HepG2 (cell line): ENCODE measurements around the gene ATG2B. TPM values are rescaled to one million over a fixed set of nuclear protein-coding genes. Genes with fewer than 3 reads are reported as not detected.
A peak's percentile ranks its signal among the peaks of the same experiment; 100 is the strongest.

Experiments used
- ATAC-seq: fragments of 200-7000 bp; cut with Tn5 transposase; 3 replicates; pipeline ENCODE4 v1.9.1; 2020; ENCODE audit warnings: mild to moderate bottlenecking, moderate library complexity
- BruUV-seq: library from RNA; stranded (reverse); fragments of 400-500 nt; replicated peaks from 2 replicates; lab custom pipeline; 2021; lab: Mats Ljungman, UMichigan
- CTCF ChIA-PET: fragments of 300-600 bp; formaldehyde crosslinking; extraction: SDS; loops from one replicate; lab custom pipeline; 2021; ENCODE audit warnings: low total read pairs, inconsistent platforms, low intra/inter-chr PET ratio; lab: Yijun Ruan, JAX
- POLR2A ChIA-PET: fragments of 350-600 bp; sonication (Branson Sonifier 250); formaldehyde crosslinking; loops from one replicate; lab custom pipeline; 2020; ENCODE audit warnings: antibody characterized with exemption, inconsistent platforms; lab: Yijun Ruan, JAX
- DNase-seq: peaks from one replicate; pipeline ENCODE4 v3.0.0-alpha.2; 2015; ENCODE audit warnings: low spot score
- FAIRE-seq: peaks from 3 replicates; lab custom pipeline; 2011; peaks lifted over from hg19 to GRCh38; lab: Jason Lieb, UNC
- H2AFZ ChIP-seq: one replicate; pipeline ENCODE4 v1.6.1; 2011; ENCODE audit warnings: low read length, inconsistent platforms
- H3K27ac ChIP-seq: fragments of 300-600 bp; 3 replicates; pipeline ENCODE4 v1.8.0; 2011; ENCODE audit warnings: mixed run types, mild to moderate bottlenecking, mixed read lengths, low read length, inconsistent platforms; ENCODE audit not compliant: insufficient read depth; ENCODE audit errors: extremely low read length
- H3K27me3 ChIP-seq, 2 experiments: fragments of 200-600 bp in 1 of 2; 2 replicates in 1 of 2; 3 replicates in 1 of 2; pipeline versions ENCODE4 v1.6.0 to v1.8.0; 2011; ENCODE audit warnings: low read length in 2 of 2, mild to moderate bottlenecking in 2 of 2, moderate library complexity in 2 of 2, inconsistent platforms in 1 of 2; ENCODE audit not compliant: insufficient read depth in 2 of 2, control insufficient read depth in 1 of 2
- H3K36me3 ChIP-seq, 2 experiments: fragments of 200-600 bp in 1 of 2; replicated peaks in 1 of 2; 2 replicates in 1 of 2; 3 replicates in 1 of 2; pipeline versions ENCODE4 v1.5.1 to v1.8.0; 2011; ENCODE audit warnings: low read length in 2 of 2, inconsistent platforms in 1 of 2; ENCODE audit not compliant: insufficient read depth in 2 of 2, control insufficient read depth in 1 of 2
- H3K4me1 ChIP-seq: 2 replicates; pipeline ENCODE4 v1.5.1; 2012; ENCODE audit warnings: low read length, inconsistent platforms; ENCODE audit not compliant: insufficient read depth
- H3K4me2 ChIP-seq: 2 replicates; pipeline ENCODE4 v1.6.0; 2011; ENCODE audit warnings: low read depth, low read length, inconsistent platforms
- H3K4me3 ChIP-seq, 3 experiments: fragments of 200-600 bp in 1 of 3; sonication (generic), shearing (Covaris generic) in 1 of 3; replicated peaks in 1 of 3; 2 replicates each; pipeline ENCODE4 v1.5.1; 2011 to 2016; ENCODE audit warnings: low read length in 3 of 3, inconsistent platforms in 2 of 3, low read depth in 2 of 3, mild to moderate bottlenecking in 2 of 3, control low read depth in 1 of 3, mixed read lengths in 1 of 3; ENCODE audit not compliant: insufficient read depth in 1 of 3
- H3K79me2 ChIP-seq: one replicate; pipeline ENCODE4 v1.6.1; 2011; ENCODE audit warnings: low read length, inconsistent platforms; ENCODE audit not compliant: insufficient read depth
- H3K9ac ChIP-seq: 2 replicates; pipeline ENCODE4 v1.6.0; 2011; ENCODE audit warnings: mild to moderate bottlenecking, low read depth, low read length, inconsistent platforms; ENCODE audit not compliant: insufficient read depth
- H3K9me3 ChIP-seq: 2 replicates; pipeline ENCODE4 v1.5.1; 2012; ENCODE audit warnings: mild to moderate bottlenecking, low read length
- H4K20me1 ChIP-seq: 2 replicates; pipeline ENCODE4 v1.6.0; 2011; ENCODE audit warnings: inconsistent platforms, mild to moderate bottlenecking, low read length, moderate library complexity; ENCODE audit not compliant: insufficient read depth
- SP140L ChIP-seq: sonication (generic); formaldehyde crosslinking; IDR thresholded peaks from 2 replicates; pipeline ENCODE4 v1.4.0; 2020; ENCODE audit warnings: missing genetic modification reagents, borderline replicate concordance
- ZKSCAN1 ChIP-seq: fragments of 150-350 bp; IDR thresholded peaks from 2 replicates; pipeline ENCODE4 v1.6.1; 2014; ENCODE audit warnings: low read length
- ZSCAN29 ChIP-seq: sonication (generic); formaldehyde crosslinking; conservative IDR thresholded peaks from 2 replicates; pipeline ENCODE4 v1.4.0; 2020; ENCODE audit warnings: mild to moderate bottlenecking, missing genetic modification reagents
- WGBS: methylation state at CpG from one replicate; pipeline ENCODE4 v1.1.6; 2017; ENCODE audit warnings: low lambda C conversion rate; 5-methylcytosine and 5-hydroxymethylcytosine counted together
- in situ Hi-C: cut with HindIII; loops from 2 replicates; pipeline ENCODE4 v1.10.0; 2017; ENCODE audit warnings: low pct_unique_long_range_greater_than_20kb; ENCODE audit not compliant: extremely low pct_ligation_motif_present
- intact Hi-C: fragments of 100-400 bp; cut with micrococcal nuclease; formaldehyde crosslinking; loops from one replicate; pipeline ENCODE4 v1.10.0; 2022; ENCODE audit not compliant: unreplicated experiment
- polyA plus RNA-seq, 8 experiments: library from polyadenylated mRNA; depleted of rRNA in 3 of 8; stranded (reverse) in 7 of 8; unstranded in 1 of 8; fragments of >200 nt; fragmentation: Illumina TruSeq in 4 of 8; extraction: Trizol in 4 of 8; gene quantifications; 2 replicates each; pipeline versions ENCODE4 v1.2.1 to v1.2.3, GENCODE V29; 2011 to 2016; ENCODE audit warnings: low read depth in 4 of 8, missing spikeins in 1 of 8, mixed read lengths in 1 of 8; ENCODE audit not compliant: insufficient read depth in 1 of 8
- total RNA-seq, 5 experiments: library from RNA; depleted of rRNA; stranded (reverse); fragments of >200 nt; fragmentation: Illumina TruSeq; extraction: Trizol; gene quantifications; 2 replicates each; pipeline ENCODE4 v1.2.3, GENCODE V29; 2016; ENCODE audit warnings: low read depth in 1 of 5
- TF ChIP-seq, protein P1 (sequence below): sonication (generic); formaldehyde crosslinking; IDR thresholded peaks from 2 replicates; pipeline ENCODE4 v1.5.0; 2020; ENCODE audit warnings: mild to moderate bottlenecking, missing genetic modification reagents, moderate library complexity
- TF ChIP-seq, protein P2 (sequence below): sonication (generic); formaldehyde crosslinking; IDR thresholded peaks from 2 replicates; pipeline ENCODE4 v1.4.0; 2020; ENCODE audit warnings: missing genetic modification reagents

The ATG2B gene
- total and polyA plus RNA-seq, 2 of the 13 experiments (the other 11 are each of a cell fraction or from before 2014, with no cell fraction given), result 7.4 to 7.5 TPM

DNA sequence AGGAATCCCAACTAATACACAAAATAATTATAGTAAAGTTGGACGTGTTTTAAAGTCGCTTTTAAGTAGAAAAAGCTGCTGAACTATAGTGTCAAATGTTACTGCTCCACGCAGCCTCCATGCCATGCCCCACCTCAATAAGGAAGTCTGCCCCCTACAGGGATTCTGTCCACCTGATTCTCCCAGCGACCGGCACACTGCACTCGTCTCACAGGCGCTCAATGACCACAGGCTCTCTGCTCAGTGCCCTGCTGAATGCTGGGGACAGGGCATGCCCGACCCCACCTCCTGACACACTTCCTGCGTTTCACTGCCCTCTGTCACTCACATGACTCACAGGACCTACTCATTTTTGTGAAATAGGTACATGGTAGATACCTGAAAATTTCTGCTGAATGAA, 58.2 kb downstream of the ATG2B start:
- FAIRE-seq (no peak), ATAC-seq (peak; percentile 43; the same call in 1 of the 3 replicates), DNase-seq (no peak)
- Histone ChIP-seq H3K36me3 (peaks cover 5 to 28% of the 10 kb centered on the region in 2 experiments; a peak in 3 of 5 replicates), H4K20me1 (no peaks in the 10 kb centered on the region), H3K9ac (no peak overlapping the region), H3K4me1 (peaks cover 14% of the 10 kb centered on the region), H3K27me3 (no peaks in the 10 kb centered on the region), H3K9me3 (no peaks in the 10 kb centered on the region), H2AFZ (no peak overlapping the region), H3K4me2 (no peak overlapping the region), H3K4me3 (no peak overlapping the region), H3K27ac (no peak overlapping the region), H3K79me2 (no peaks in the 10 kb centered on the region)
- no TSS peak for BruUV-seq
- intact Hi-C loops, result no loop called here
- POLR2A ChIA-PET, result no interaction called here
- WGBS, result 91% methylated on average over 9 of the region's 9 CpGs
- CTCF ChIA-PET, result interaction anchor here (1.0 kb wide), 1 partner anchor 204 kb away, joined by 4 read pairs; no protein-coding TSS in a partner anchor
- in situ Hi-C loops, result no loop called here
- TF ChIP-seq SP140L (CRISPR knock-in tag) (no peak), ZKSCAN1 (no peak), ZSCAN29 (no peak)
- TF ChIP-seq, protein P1, sequence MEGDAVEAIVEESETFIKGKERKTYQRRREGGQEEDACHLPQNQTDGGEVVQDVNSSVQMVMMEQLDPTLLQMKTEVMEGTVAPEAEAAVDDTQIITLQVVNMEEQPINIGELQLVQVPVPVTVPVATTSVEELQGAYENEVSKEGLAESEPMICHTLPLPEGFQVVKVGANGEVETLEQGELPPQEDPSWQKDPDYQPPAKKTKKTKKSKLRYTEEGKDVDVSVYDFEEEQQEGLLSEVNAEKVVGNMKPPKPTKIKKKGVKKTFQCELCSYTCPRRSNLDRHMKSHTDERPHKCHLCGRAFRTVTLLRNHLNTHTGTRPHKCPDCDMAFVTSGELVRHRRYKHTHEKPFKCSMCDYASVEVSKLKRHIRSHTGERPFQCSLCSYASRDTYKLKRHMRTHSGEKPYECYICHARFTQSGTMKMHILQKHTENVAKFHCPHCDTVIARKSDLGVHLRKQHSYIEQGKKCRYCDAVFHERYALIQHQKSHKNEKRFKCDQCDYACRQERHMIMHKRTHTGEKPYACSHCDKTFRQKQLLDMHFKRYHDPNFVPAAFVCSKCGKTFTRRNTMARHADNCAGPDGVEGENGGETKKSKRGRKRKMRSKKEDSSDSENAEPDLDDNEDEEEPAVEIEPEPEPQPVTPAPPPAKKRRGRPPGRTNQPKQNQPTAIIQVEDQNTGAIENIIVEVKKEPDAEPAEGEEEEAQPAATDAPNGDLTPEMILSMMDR (CRISPR knock-in tag), result peak; percentile 31; the same call in 1 of the 2 replicates
- TF ChIP-seq, protein P2, sequence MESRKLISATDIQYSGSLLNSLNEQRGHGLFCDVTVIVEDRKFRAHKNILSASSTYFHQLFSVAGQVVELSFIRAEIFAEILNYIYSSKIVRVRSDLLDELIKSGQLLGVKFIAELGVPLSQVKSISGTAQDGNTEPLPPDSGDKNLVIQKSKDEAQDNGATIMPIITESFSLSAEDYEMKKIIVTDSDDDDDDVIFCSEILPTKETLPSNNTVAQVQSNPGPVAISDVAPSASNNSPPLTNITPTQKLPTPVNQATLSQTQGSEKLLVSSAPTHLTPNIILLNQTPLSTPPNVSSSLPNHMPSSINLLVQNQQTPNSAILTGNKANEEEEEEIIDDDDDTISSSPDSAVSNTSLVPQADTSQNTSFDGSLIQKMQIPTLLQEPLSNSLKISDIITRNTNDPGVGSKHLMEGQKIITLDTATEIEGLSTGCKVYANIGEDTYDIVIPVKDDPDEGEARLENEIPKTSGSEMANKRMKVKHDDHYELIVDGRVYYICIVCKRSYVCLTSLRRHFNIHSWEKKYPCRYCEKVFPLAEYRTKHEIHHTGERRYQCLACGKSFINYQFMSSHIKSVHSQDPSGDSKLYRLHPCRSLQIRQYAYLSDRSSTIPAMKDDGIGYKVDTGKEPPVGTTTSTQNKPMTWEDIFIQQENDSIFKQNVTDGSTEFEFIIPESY (CRISPR knock-in tag), result peak; percentile 48; the same call in 1 of the 2 replicates
